CD4-positive, alpha-beta T cell (primary cell): Measurements from ENCODE around the gene GLB1L2. TPM values are rescaled to one million over a fixed set of nuclear protein-coding genes. Genes with fewer than 3 reads are reported as not detected.

Source experiments
- ATAC-seq: fragments of 200-7000 bp; cut with Tn5 transposase; one replicate; pipeline ENCODE4 v1.10.0; 2022; ENCODE audit warnings: mild to moderate bottlenecking; ENCODE audit not compliant: poor library complexity
- CTCF ChIA-PET: fragments of 350-600 bp; sonication (Branson Sonifier 250); formaldehyde crosslinking; loops from one replicate; lab custom pipeline; 2021; ENCODE audit warnings: antibody characterized with exemption, inconsistent platforms; lab: Charles Lee
- POLR2A ChIA-PET: fragments of 350-600 bp; sonication (Branson Sonifier 250); formaldehyde crosslinking; loops from one replicate; lab custom pipeline; 2021; ENCODE audit warnings: antibody characterized with exemption, inconsistent platforms; lab: Charles Lee
- DNase-seq, 14 experiments: peaks; one replicate each; pipeline ENCODE4 v3.0.0-alpha.2; 2013 to 2020; ENCODE audit warnings: mixed read lengths in 2 of 14
- H3K27ac ChIP-seq, 2 donors: one replicate each; pipeline versions ENCODE4 v1.5.1 to v1.7.0; 2013; ENCODE audit warnings: low read length in 2 of 2, low read depth in 1 of 2, mild to moderate bottlenecking in 1 of 2
- H3K27me3 ChIP-seq, 2 experiments: 1 replicate in 1 of 2; 2 replicates in 1 of 2; pipeline versions ENCODE4 v1.6.1 to v1.7.0; 2013; ENCODE audit warnings: low read length in 2 of 2, control low read depth in 1 of 2, mild to moderate bottlenecking in 1 of 2, moderate library complexity in 1 of 2; ENCODE audit not compliant: insufficient read depth in 2 of 2, control insufficient read depth in 1 of 2
- H3K36me3 ChIP-seq: one replicate; pipeline ENCODE4 v1.6.1; 2013; ENCODE audit warnings: low read length, control low read depth; ENCODE audit not compliant: insufficient read depth
- H3K4me1 ChIP-seq: one replicate; pipeline ENCODE4 v1.6.1; 2013; ENCODE audit warnings: low read length, control low read depth; ENCODE audit not compliant: insufficient read depth
- H3K4me3 ChIP-seq: one replicate; pipeline ENCODE4 v1.5.1; 2013; ENCODE audit warnings: mild to moderate bottlenecking, low read length, moderate library complexity
- H3K9me3 ChIP-seq, 2 experiments: 1 replicate in 1 of 2; 2 replicates in 1 of 2; pipeline versions ENCODE4 v1.6.1 to v1.7.0; 2013; ENCODE audit warnings: low read length in 2 of 2, mild to moderate bottlenecking in 2 of 2, control low read depth in 1 of 2, moderate library complexity in 1 of 2; ENCODE audit not compliant: control insufficient read depth in 1 of 2, insufficient read depth in 1 of 2
- H3K27ac Mint-ChIP-seq: one replicate; pipeline ENCODE4 v1.8.0; 2020; ENCODE audit warnings: mixed read lengths
- H3K27me3 Mint-ChIP-seq: one replicate; pipeline ENCODE4 v1.8.0; 2021; ENCODE audit warnings: mixed read lengths
- H3K36me3 Mint-ChIP-seq: one replicate; pipeline ENCODE4 v1.8.0; 2021; ENCODE audit warnings: low read depth, mixed read lengths
- H3K4me1 Mint-ChIP-seq: one replicate; pipeline ENCODE4 v1.8.0; 2021; ENCODE audit warnings: low read depth, mixed read lengths
- H3K4me3 Mint-ChIP-seq: one replicate; pipeline ENCODE4 v1.8.0; 2020; ENCODE audit warnings: mild to moderate bottlenecking, mixed read lengths
- H3K9me3 Mint-ChIP-seq: one replicate; pipeline ENCODE4 v1.8.0; 2020; ENCODE audit warnings: mixed read lengths
- CTCF ChIP-seq: fragments of 200-600 bp; IDR thresholded peaks from one replicate; pipeline ENCODE4 v1.8.0; 2022; ENCODE audit warnings: antibody characterized with exemption, mild to moderate bottlenecking
- intact Hi-C, 2 experiments: fragments of 100-400 bp; cut with DNase I in 1 of 2; cut with micrococcal nuclease in 1 of 2; formaldehyde crosslinking; loops; one replicate each; pipeline versions ENCODE4 v1.15.1 to v1.9.0; 2023 to 2025; cut with DNase I, micrococcal nuclease
- total RNA-seq, 174 experiments: library from RNA in 2 of 174; stranded (reverse) in 2 of 174; gene quantifications; one replicate each; pipeline ENCODE4 v1.2.3 and lab custom pipeline; 2021 to 2026

Gene GLB1L2
- total RNA-seq, 2 experiments from 2014 or later = 0.59 to 0.63 TPM

DNA sequence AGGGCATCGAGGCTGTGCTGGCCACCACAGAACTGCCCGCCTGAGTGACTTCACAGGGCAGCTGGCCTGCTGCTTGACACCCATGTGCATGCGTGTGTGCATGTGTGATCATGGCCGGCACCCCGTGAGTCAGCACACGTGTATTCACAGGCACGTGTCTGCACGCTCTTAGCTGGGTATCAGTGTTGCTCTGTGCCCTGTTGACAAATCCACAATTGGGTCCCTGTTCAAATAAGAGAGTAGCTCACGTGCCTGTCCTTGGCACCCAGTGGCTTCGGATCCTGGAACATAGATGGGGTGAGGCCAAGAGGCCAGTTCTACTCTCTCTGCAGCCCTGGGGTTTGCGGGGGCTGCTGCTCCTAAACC lies 66.3 kb downstream of the GLB1L2 start:
- no peak for TF ChIP-seq CTCF
- no peaks in the 10 kb centered on the region for H3K4me1 ChIP-seq
- no peak overlapping the region for H3K27ac ChIP-seq
- ChIA-PET POLR2A (no interaction called here), CTCF (no interaction called here)
- no peaks in the 10 kb centered on the region for H3K9me3 Mint-ChIP-seq
- H3K9me3 ChIP-seq = peaks cover 0 to 2% of the 10 kb centered on the region in 2 experiments
- no peak overlapping the region for H3K4me3 Mint-ChIP-seq
- intact Hi-C loops = no loop called here
- H3K36me3 ChIP-seq = no peaks in the 10 kb centered on the region
- peaks cover 20% of the 10 kb centered on the region for H3K27me3 Mint-ChIP-seq
- H3K4me1 Mint-ChIP-seq = no peaks in the 10 kb centered on the region
- no peak overlapping the region for H3K4me3 ChIP-seq
- H3K27me3 ChIP-seq = peaks cover 0 to 9% of the 10 kb centered on the region in 2 experiments
- DNase-seq (no peak), ATAC-seq (no peak)
- H3K27ac Mint-ChIP-seq = no peak overlapping the region
- H3K36me3 Mint-ChIP-seq = no peaks in the 10 kb centered on the region

DNA sequence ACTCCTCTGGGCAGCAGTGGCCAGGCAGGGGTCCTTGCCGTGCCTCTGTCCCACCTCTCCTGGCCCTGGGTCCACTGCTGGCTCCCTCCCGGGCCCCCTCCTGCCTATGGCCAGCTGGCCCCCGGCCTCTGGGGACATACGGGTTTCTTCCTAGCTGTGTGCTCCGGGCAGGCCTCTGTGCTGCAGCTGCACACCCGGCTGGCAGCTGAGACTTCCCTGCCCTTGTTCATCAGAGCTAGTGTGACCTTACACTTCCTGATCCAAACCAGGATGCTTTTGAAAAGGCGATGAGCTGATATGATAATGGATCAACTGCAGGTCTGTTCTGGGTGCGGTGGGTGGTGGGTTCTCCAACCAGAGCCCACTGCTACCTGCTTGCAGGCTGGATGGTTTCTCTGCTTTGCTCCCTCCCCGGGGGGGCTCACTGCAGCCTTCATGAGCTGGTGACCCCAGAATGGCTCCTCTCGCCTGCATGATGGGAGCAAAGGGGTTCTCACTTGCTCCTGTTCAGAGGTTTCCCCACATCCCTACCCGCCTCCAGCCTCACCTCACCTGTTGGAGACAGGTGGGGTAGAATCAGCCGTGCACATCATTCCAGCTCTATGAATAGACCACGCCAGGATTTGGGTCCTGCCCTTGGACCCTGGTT lies 67.0 kb downstream of the GLB1L2 start:
- Histone ChIP-seq H3K36me3 (no peaks in the 10 kb centered on the region), H3K9me3 (peaks cover 0 to 5% of the 10 kb centered on the region in 2 experiments), H3K4me3 (no peak overlapping the region), H3K4me1 (no peaks in the 10 kb centered on the region), H3K27ac (no peak overlapping the region), H3K27me3 (peaks cover 0 to 9% of the 10 kb centered on the region in 2 experiments)
- Mint-ChIP-seq H3K36me3 (no peaks in the 10 kb centered on the region), H3K4me1 (no peaks in the 10 kb centered on the region), H3K9me3 (no peaks in the 10 kb centered on the region), H3K27me3 (peaks cover 23% of the 10 kb centered on the region), H3K27ac (no peak overlapping the region), H3K4me3 (no peak overlapping the region)
- ATAC-seq (no peak), DNase-seq (no peak)
- ChIA-PET CTCF (no interaction called here), POLR2A (no interaction called here)
- intact Hi-C loops = no loop called here
- TF ChIP-seq CTCF = no peak

GRCh38 chr11:134399293-134399654 lies 67.5 kb downstream of the GLB1L2 start:
- TF ChIP-seq CTCF = no peak
- Histone ChIP-seq H3K9me3 (peaks cover 0 to 5% of the 10 kb centered on the region in 2 experiments), H3K4me3 (no peak overlapping the region), H3K36me3 (no peaks in the 10 kb centered on the region), H3K27ac (no peak overlapping the region), H3K4me1 (no peaks in the 10 kb centered on the region), H3K27me3 (peaks cover 0 to 9% of the 10 kb centered on the region in 2 experiments)
- Mint-ChIP-seq H3K36me3 (no peaks in the 10 kb centered on the region), H3K4me1 (no peaks in the 10 kb centered on the region), H3K27me3 (peaks cover 28% of the 10 kb centered on the region), H3K9me3 (no peaks in the 10 kb centered on the region), H3K27ac (no peak overlapping the region), H3K4me3 (no peak overlapping the region)
- ATAC-seq (no peak), DNase-seq (no peak)
- intact Hi-C loops = no loop called here
- POLR2A ChIA-PET = no interaction called here
- CTCF ChIA-PET = no interaction called here
